GM18508 (cell line): ENCODE data around the gene RAB11FIP4.

Experiments used
- ATAC-seq: cut with Tn5 transposase; IDR thresholded peaks from one replicate; pipeline ENCODE4 v1.9.1; 2021; ENCODE audit warnings: moderate number of reproducible peaks; ENCODE audit not compliant: insufficient read depth, unreplicated experiment

Gene RAB11FIP4

DNA sequence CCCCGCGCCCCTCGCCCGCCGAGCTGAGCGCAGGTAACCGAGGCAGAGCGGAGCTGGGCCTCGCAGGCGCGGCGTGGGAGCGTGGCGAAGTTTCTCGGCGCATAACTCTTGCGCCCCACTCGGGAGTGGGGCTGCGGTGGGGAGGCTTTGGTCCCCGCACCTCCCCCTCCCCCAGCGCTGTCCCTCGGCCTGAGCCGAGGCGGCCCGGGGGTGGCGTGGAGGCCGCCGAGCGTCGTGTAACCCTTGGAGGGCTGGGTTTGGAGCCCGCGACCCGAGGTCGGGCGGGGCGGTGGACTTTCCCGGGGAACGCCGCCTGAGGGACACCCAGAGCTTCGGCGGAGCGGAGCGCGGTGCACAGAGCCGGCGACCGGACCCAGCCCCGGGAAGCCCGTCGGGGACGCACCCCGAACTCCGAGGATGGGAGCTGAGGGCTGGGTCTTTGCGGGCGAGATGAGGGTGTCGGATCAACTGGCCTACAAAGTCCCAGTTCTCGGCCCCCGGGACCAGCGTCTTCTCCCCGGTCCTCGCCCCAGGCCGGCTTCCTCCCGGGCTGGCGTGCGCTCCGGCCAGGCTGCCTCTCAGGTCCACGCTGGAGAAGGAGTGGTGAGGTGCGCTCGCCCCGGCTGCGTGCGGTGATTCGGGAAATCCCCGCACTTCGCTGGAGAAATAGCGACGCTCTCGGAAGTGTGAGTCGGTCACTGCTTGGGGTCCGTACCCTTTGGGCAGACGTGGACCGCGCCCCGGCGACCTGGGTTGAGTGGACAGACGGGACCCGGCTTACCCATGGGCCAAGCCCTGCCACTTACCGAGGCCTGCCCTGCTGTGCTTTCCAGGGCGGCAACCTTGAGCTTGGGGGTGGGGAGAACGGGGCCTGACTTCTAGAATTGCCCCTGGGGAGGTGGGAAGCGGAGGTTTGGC lies 168.4 kb downstream of the RAB11FIP4 start:
- no peak for ATAC-seq

DNA sequence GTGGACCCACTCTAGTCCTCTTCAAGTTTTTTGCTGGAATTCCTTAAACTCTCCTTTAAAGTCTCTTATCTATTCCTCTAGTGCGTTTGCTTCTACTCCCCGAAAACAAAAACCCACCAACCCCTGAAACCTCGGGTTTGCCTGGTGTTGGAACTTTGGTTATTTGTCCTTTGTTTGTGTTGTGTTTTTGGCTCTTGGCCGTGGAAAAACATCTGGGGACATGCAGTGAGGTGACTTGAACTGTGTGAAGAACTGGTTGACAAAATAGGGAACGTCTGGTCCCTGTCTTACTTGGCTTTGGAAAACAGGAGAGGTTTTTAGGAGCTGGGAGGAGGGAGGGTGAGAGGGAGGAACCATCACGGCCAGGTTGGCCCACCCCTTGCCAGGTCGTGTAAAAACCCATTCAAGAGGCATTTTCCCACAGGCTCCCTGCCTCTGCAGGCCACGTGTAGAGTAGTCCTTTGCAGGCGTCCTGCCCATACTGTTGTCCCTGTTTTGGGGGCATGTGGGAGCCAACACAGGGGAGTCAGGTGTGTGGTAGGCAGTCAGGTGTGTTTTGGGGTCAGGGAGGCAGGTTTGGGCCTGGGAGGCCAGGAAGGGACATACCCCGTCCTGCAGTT lies 169.3 kb downstream of the RAB11FIP4 start:
- no peak for ATAC-seq

DNA sequence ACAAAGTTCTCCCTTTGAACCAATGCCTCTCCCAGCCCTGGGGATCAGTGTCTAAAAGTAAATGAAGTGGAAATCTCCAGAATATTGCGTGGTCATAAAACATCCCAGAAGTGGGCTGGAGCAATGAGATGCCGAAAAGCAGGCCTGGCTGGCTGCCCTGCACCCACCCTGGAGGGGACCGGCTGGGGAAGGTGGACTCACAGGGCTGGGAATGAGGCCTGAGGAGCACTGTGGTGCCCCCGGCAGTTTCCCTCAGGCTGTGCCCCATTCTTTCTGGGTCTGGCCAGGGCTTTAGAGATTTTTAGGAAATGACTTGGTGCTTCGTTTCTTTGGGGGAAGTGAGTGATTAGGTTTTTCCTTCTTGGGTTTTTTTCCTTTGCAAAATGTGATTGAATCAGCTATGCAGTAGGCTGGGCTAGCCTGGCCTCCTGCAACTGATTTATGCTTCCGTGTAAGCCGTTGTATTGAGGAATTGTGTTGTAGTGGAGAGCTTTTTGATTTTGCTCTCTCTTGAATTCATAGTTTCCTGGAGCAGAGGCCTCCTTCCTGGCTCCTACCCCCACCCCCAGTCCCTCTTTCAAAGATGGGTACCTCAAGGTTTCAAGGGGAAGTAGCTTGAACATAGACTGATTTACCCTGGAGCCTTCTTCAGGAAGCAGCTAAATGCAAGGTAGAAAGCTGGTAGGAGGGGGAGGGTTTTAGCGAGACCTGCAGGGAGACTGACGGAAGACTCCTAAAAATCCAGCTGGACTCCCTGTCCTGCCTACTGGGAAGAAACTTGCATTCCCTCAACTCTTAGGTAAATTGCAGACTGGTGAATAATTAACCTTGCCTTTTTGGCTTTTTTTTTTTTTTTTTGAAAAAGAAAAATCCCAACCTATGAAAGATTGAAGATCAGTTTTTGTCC lies 170.2 kb downstream of the RAB11FIP4 start:
- ATAC-seq = no peak

DNA sequence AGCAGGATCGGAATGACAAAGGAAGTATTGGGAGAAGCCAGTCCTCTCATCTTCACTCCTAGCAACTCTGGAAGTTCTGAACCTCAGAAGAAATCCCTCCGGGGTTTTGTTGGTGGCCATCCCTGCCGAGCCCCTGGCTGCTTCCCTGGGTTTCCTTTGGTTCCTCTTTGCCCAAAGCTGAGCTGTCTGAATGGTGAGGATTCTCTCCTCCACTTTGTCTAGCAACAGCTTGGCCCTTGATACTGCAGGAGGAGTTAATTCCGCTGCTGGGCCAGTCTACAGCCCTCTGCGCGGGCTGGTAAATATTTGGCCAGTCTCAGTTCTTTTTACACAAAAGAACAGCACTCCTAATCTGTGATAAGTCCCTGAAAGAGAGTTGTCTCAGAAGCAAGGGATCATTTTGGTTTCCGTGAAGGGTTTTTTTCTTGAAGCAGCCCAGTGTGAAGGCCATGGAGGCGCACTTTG lies 170.9 kb downstream of the RAB11FIP4 start:
- no peak for ATAC-seq

DNA sequence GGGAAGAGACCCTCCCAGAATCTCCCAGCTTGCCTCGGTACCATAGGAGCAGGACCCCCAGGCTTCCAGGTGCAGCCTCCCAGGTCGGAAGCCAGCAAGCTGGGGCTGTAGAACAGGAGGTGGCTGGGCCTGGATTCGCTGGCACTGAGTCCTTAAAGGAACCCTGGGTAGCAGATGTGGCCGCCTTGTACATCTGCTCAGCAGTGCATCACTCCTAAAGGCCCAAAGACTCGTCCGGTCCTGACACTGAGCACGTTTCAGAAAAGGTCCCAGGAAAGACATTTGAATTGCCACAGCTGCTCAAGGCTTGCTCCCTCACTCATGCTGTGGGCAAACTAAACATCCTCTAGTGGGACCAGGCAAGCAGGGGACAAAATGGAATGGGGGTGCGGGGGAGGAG lies 172.8 kb downstream of the RAB11FIP4 start:
- ATAC-seq = no peak

DNA sequence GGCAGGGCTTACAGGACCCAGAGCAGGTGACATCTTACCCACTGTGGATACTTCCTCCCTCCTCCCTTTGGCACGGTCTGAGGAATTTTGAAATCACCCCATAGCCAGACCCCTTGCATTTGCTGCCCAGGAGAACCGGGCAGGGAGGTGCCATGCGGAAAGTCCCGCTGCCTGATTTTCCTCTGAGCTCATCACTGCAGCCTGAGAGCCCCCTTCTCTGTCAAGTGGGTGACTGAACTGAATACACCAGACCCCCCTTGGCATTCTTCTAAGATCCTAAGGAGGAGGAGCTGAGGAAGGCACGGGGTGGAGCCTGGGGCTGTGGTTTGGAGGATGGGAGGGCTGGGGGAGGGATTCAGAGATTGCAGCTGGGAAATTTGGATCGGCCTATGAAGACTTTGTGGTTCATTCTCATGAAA lies 173.4 kb downstream of the RAB11FIP4 start:
- ATAC-seq = no peak

DNA sequence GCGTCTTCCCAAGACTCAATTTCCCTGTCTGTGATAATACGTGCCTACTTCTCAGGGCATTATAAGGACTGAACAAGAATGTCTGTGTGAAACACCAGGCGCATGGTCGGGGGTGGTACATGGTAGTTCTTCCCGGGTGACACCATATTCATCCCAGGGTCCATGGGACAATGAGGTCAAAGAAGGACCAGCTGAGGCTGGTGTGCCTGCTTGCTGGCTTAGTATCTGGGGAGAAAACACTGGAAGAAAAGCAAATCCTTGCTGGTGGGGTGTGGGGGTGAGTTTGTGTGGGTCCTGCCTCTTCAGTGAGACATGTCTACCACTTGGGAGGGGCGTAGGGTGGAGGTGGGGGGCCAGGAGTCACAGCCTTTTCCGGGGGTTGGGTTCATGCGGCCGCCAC lies 174.2 kb downstream of the RAB11FIP4 start:
- ATAC-seq = no peak

DNA sequence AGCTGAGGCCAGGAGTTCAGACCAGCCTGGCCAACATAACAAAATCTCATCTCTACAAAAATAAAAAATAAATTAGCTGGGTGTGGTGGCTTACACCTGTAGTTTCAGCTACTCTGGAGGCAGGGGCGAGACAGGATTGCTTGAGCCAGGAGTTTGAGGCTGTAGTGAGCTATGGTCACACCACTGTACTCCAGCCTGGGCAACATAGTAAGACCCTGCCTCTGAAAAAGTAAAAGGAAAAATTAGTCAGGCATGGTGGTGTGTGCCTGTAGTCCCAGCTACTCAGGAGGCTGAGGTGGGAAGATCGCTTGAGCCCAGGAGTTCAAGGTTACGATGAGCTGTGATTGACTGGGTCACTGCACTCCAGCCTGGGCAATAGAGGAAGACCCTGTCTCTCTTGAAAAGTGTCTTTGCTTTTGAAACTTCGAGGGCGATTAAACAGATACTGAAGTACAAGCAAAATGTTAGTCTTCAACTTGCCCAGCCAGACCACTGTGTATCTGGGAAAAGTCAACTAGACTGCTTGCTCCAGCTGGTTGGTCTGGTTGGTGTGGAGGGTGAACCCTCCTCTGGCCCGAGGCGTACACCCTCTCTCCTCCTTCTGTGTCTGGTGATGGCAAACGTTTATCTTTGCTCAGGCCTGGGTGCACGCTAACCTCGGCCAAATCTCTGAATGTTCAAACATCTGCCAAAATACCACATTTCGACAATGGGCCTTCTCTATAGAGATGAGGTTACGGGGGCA lies 174.9 kb downstream of the RAB11FIP4 start:
- ATAC-seq = no peak

DNA sequence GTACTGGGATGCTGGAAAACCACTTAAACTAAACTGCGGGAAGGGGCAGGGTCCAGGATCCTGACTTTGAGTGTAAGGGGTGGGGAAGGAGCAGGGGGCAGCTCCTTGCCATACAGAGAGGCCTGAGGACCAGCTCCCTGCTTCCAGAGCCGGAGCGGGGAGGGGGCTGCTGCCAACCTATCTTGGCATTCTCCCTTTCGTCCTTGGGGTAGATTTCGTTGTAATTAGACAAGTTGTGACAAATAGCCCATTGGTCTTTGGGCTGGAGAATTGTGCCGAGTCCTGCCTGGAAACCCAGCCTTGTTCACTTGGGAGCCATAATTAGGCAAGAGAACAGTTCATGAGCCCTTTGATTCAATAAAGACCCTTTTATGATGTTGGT lies 175.5 kb downstream of the RAB11FIP4 start:
- ATAC-seq = no peak

DNA sequence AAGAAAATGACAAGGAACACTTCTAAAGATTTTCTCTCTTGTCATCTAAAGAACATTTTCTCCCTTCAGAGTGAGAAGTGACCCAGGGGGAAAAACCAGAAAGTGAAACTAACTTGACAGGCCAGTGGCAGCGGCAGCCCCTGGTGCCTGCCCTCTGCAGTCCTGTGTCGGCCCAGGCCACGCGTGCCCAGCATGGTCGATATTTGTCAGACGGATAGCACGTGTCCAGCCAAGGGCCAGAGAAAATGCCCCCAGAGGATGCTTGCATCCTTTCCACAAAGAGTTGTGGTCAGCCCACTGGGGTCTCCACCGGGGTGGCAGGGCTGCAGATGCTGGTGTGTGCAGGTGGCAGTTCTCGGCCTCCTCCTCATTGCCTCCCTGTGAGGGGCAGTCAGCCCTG lies 176.6 kb downstream of the RAB11FIP4 start:
- ATAC-seq = no peak

DNA sequence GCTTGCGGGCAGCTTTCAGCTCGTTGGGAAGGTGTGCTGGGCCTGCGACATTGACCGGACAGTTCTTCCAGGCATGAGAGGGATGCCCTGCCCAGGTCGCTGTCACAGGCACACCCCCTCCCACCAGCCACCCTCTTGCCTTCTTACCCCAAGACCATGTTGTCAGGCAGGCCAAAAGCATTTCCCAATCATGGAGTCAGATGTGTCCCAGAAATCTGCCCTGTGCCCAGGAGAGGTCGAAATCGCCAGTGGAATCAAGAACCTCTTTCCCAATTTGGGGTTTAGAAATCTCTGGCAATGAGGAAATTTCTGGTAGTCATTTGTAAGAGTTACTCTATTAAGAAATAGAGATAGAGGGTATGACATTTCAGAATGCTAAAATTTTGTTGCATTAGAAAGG lies 177.1 kb downstream of the RAB11FIP4 start:
- no peak for ATAC-seq

DNA sequence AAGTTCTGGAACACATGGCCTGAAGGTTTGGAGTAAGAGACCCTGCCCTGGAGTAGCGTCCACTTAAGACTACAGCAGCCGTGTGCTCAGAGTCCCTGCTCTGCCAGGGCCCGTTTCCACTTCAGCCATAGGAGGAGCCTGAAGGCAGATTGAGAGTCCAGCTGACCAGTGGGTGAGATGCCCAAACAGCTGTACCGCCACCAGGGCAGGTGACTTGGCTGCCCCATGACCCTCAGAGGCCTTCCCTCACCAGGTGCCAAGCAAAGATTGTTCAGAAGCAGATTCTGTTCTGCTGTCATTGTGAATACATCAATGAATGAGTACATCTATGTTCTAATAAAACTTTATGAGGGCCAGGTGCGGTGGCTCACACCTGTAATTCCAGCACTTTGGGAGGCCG lies 178.8 kb downstream of the RAB11FIP4 start:
- no peak for ATAC-seq

DNA sequence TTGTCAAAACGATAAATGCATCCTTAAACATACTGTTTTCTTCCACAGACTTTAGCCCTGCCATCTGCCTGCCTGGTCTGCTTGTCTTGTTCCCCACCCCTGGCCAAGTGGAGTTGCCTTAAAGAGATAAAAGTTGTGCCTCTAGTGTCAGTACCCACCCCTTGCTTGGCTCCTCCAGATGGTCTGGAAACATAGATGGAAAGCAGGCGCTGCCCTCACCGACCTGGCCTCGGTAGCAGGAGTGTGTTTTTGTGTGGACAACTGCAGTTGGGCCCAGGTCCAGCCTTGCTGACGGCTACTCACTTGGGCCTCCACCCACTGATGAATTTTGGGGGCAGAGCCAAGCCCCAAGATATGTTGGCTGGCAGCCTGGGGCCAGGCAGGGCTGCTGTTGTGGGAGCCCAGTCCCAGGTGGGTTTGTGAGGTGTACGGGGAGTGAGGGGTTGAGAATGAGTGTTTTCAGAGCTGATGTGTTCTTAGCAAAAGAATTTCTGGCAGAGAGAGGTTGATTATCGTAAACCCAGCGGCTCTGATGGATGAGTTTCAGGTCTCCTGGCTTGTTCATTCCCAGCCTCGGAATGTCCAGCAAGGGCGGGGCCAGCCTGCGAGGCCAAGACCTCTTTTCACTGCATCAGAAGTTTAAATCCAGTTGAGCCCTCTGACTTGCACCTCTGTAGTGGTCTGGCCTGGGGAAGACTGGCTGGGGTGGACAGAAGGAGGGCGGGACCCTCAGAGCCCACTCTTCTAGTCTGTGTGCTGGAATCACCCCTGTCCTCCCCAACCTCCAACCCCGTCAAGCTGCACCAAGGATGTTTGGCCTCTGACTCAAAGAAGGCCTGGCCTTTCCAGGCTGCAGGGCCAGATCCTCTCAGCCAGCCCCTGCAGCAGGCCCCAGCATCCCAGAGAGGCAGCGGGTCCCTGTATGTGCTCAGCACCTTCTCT lies 179.7 kb downstream of the RAB11FIP4 start:
- no peak for ATAC-seq

DNA sequence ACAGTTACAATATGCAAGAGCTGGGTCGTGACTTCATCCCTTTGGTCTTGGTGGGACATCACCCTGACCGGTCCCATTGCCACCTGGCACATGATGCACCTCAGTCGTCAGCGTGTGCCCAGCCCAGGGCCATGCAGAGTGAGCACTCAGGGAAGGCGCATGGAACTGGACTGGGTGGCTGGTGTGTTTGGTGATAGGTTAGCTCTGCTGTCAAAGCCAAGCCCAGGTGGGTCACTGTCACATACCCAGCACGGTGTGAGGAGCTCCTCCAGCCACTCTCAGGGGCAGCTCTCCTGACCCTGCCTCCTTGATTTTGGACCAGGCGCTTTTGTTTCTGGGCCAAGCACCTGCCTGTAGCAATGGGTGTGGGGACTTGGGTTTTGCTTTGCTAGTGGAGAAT lies 180.9 kb downstream of the RAB11FIP4 start:
- no peak for ATAC-seq

DNA sequence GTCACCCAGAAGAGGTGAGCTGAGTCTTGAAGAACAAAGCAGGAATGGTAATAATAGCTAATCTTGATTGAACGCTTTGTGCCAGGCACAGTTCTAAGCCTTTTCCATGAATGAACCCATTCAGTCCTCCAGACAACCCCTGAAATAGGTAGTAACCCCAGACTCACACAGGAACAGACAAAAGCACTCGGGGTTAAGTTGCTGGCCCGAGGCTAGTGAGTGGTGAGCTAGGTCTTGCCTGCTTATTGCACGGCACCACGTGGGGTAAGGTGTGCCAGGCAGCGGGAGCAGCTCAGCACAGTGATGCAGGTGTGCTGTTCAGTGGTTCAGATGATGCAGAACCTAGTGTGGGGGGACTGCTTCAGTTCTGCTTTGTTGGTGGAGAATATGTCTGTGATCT lies 181.6 kb downstream of the RAB11FIP4 start:
- no peak for ATAC-seq

DNA sequence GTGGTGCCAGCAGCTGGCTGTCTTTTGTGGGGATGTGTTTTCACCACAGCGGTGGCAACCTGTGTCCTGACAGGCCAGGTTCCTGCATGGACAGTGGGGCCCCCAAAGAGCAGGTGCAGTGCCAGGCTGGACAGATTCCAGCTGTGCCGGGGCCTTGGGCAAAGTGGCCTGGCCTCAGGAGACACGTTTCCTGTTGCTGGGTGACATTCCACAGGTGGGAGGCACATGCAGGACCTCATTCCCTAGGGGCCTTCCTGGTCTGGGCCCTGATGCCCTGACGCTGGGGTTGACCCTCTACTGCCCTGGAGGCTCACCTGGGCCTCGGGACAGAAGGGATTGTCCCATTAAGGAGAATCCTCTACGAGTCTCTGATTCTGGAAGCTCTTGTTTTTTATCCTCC lies 182.4 kb downstream of the RAB11FIP4 start:
- no peak for ATAC-seq

DNA sequence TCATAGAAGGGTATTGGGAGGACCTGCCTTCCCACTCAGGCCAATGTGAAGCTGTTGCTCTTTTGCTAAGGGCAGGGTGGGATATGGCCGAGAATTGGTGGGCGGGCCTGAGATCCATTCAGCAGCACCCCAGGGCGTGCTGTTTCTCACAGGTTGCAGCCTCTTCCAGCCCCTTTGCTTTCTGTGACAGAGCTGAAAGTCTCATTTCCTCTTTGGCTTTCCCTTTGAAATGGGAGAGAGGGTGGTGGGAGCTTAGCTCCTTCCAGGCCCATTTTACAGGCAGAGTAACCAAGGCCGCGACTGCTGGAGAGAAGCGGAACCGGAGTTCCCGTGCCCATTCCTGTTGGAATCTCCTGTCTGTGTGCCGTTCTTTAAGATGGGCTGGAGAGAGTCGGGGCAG lies 183.0 kb downstream of the RAB11FIP4 start:
- ATAC-seq = no peak

DNA sequence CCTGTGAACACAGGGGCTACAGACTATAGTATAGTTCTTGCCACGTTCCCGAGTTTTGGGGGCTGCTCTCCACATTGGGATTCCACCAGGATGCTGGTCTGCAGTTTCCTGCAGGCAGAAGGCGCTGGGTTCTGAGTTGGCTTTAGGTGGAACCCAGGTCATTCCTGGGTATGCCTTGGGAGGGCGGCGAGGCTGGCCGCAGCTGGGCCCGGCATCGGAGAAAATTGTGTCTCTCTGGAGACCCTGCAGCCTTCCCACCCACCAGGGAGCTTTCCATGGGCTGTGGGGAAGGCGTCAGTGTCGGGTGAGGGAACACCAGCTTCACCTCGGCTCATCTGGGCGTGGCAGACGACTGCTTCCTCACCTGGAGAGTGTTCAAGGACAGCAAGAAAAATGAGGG lies 183.6 kb downstream of the RAB11FIP4 start:
- no peak for ATAC-seq

DNA sequence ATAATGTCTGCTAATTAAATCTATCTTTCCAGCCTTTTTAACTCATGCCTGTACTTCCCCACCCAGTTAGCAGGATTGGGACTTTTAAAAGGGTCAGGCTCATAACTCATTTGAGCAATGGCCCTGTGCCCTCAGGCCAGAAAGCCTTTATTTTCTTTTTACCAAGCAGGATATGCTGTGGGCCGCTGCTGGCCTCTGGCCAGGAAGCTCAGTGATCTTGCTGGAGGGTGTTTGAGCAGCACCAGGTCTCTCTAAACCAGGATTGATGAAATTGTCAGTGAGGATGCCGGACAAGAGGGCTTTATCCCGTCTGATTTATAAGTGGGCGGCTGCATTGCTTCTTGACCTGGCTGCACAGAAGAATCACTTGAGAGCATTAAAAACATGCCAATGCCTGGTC lies 187.8 kb downstream of the RAB11FIP4 start:
- no peak for ATAC-seq
